Coronary artery (tissue), 2 donors: ENCODE data around the gene C1QTNF5.

Source experiments
- DNase-seq: peaks from one replicate; pipeline ENCODE4 v3.0.0-alpha.2; 2017; ENCODE audit warnings: low spot score
- H3K27ac ChIP-seq, 2 donors: fragments of 200-600 bp; sonication (generic); one replicate each; pipeline ENCODE4 v1.5.1; 2016 to 2019
- H3K4me3 ChIP-seq: fragments of 200-600 bp; sonication (generic); 2 replicates; pipeline ENCODE4 v1.5.1; 2016; ENCODE audit warnings: mild to moderate bottlenecking, moderate library complexity
- CTCF ChIP-seq: fragments of 200-600 bp; sonication (generic); IDR thresholded peaks from one replicate; pipeline ENCODE4 v1.5.1; 2019; ENCODE audit warnings: antibody characterized with exemption

C1QTNF5 gene

DNA sequence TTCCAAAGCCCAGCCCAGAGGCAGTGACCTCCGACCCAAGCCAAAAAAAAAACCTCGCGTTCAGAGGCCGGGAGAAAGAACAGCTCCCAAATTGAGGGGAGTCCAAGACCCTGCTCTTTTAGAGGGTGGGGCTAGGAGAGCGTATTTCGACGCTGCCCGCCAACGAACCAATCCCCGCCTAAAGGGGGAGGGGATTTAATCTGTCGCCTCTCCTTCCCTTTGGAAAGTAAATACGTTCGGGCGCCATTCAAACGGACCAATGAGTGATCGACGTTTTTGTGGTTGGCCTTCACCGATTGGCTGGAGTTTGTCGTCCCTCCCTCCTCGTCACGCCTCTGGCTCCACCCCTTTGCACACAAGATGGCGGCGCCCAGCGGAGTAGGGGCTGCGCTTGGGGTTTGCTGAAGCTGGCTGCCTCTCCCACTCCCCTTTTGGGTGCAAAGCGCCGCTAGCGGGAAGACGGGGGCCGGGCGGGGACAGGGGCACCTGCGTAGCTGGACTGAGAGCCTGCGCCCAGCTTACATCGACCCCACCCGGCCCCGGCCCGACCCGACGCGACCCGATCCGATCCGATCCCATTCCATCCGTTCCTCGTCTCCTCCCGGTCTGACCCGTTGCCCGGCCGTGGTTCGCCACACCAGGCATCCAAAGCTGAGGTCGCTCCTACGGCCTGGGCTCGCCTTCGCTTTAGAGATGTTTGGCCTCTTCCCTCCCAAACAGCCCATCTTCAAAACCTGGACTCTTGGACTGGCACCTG, 6.3 kb downstream of the C1QTNF5 start, which contains the start of gene RNF26:
RNF26 (plus strand) TSS at position 354 of the 757 bp plus-strand sequence. CDS start 596 bp downstream, outside the sequence.
- Histone ChIP-seq H3K4me3 (peak within 1 kb of the TSS; percentile 98), H3K27ac (peak within 1 kb of the TSS; percentile 80 to 92)
- DNase-seq, result peak; percentile 97
- TF ChIP-seq CTCF, result no peak

DNA sequence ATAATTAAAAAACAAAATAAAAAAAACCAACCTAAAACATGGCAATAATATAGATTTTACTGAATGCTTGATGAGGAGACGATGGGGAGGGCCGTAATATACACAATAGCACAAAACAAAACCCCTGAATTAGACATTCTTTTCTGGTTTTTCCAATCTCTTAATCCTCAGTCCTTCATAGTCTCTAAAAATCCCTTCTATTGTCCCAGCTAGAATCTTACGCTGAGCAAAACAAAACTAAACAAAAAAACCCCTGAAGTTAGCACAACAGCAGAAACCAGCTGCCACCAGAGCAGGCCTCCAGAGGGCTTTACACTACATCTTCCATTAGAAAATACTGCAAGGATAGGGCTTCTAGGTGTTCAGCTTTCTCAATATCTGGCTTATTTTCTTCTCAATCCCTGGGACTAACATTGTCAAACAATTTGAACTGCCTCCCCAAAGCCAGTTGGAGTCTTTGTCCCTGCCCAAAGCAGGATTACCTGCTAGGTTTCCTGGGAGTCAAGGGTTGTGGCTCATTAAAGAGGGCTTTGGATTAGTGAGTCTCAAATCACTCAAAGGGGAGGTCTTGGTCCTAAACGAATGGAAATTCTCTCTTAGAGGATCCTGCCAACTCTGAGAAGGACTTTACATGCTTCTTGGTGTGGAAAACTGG, 8.4 kb downstream of the C1QTNF5 start:
- Histone ChIP-seq H3K4me3 (no peak overlapping the region), H3K27ac (no peak overlapping the region)
- DNase-seq, result no peak
- no peak for TF ChIP-seq CTCF

GRCh38 chr11:119330237-119330636, 10.4 kb downstream of the C1QTNF5 start:
- DNase-seq, result no peak
- H3K4me3 ChIP-seq, result no peak overlapping the region
- no peak for TF ChIP-seq CTCF
- no peak overlapping the region for H3K27ac ChIP-seq

GRCh38 chr11:119329320-119329719, 11.4 kb downstream of the C1QTNF5 start:
- Histone ChIP-seq H3K4me3 (no peak overlapping the region), H3K27ac (no peak overlapping the region)
- no peak for TF ChIP-seq CTCF
- no peak for DNase-seq

- no peak for TF ChIP-seq CTCF
- no peak overlapping the region for H3K27ac ChIP-seq
- no peak for DNase-seq
- no peak overlapping the region for H3K4me3 ChIP-seq
Observed at GRCh38 chr11:119324189-119324588, 16.5 kb downstream of the C1QTNF5 start.

DNA sequence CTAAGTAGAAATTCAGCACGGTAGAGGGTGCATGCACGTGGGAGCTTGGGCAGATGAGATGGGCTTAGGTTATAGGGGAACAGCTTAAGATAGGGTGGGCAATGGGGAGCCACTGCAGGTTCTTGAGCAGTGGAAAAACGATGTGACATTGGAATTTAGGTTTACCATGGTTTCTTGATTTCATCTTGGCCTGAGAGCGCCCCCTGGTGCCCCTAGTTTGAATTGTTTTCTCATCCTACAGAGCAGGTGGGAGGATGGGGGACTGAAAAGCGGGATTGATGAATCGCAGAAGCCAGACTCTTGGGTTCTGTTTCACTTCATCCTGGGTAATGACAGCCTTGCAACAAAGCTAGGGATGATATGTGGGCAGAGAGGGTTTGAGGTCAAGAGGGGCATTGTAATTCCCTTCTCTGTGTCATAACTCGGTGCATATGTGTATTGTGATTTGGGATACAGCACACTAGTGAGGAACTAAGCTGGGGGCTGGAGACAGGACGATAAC, 17.1 kb downstream of the C1QTNF5 start:
- peak overlapping the region in 1 of 2 donors; percentile 99 for H3K27ac ChIP-seq
- DNase-seq, result peak; percentile 82

More for the DNA sequence above, 17.1 kb downstream of the C1QTNF5 start:
- peak; percentile 54 for TF ChIP-seq CTCF
- H3K4me3 ChIP-seq, result no peak overlapping the region
